ENCODE results near the gene HOXA6. TPM values are rescaled to one million over a fixed set of nuclear protein-coding genes. Genes with fewer than 3 reads are reported as not detected.

HOXA6 gene
- total and polyA plus RNA-seq, 9 of the 15 experiments (the other 6 are each of a cell fraction or from before 2014, with no cell fraction given): not detected

DNA sequence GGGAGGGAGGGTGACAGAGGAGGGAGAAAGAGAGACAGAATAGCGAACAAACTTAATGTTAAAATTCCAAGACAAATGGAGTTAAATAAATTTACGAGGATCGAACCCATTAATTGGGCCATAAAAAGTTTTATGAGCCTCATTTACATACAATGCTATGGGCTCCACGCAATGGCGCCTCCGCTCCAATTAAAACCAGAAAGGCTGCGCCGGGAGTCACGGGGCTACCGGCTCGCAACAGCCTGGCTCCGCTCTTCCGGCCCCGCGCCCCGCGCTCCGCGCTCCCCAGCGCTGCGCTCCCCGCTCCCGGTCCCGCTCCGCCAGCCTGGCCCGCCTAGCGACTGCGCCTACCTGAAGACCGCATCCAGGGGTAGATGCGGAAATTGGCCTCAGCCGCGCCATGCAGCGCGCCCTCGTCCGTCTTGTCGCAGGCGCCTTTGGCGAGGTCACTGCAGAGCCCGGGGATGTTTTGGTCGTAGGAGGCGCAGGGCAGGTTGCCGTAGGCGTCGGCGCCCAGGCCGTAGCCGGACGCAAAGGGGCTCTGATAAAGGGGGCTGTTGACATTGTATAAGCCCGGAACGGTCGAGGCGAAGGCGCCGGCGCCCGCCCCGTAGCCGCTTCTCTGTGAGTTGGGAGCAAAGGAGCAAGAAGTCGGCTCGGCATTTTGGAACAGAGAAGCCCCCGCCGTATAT is 8.4 kb upstream of the HOXA6 start:
- no peak for FAIRE-seq
- Histone ChIP-seq H3K27ac (ENCODE audit: extremely low read depth, low read depth, low read length) (no peak overlapping the region), H3K27me3 (ENCODE audit: control insufficient read depth in 2 of 2, insufficient read depth in 2 of 2, low read length in 2 of 2) (peaks cover 26 to 89% of the 10 kb centered on the region in 2 experiments; a peak in 4 of 5 replicates), H3K4me1 (replicated peaks in 1 of 2; ENCODE audit: control insufficient read depth in 2 of 2, insufficient read depth in 2 of 2, low read length in 2 of 2) (peaks cover 0 to 17% of the 10 kb centered on the region in 2 experiments; a peak in 2 of 5 replicates), H3K4me3 (no peak overlapping the region), H3K79me2 (ENCODE audit: control insufficient read depth, insufficient read depth, low read length) (no peaks in the 10 kb centered on the region), H4K20me1 (replicated peaks; ENCODE audit: control insufficient read depth, insufficient read depth, low read length) (no peaks in the 10 kb centered on the region), H3K4me2 (ENCODE audit: insufficient read depth, low read length) (no peak overlapping the region), H3K36me3 (ENCODE audit: control insufficient read depth, insufficient read depth, low read length) (no peaks in the 10 kb centered on the region), H3K9me3 (replicated peaks; ENCODE audit: control insufficient read depth, insufficient read depth, low read depth, low read length) (no peaks in the 10 kb centered on the region), H3K9me1 (ENCODE audit: control insufficient read depth, insufficient read depth, low read length) (no peaks in the 10 kb centered on the region), H3K9ac (ENCODE audit: insufficient read depth in 1 of 2, low read depth in 2 of 2, low read length in 2 of 2) (no peak overlapping the region), H2AFZ (ENCODE audit: low read depth, low read length) (no peak overlapping the region)
- WGBS (ENCODE audit: insufficient coverage, low coverage, missing lambda C conversion rate): 57% methylated on average over 58 of the region's 63 CpGs
- BruUV-seq (replicated peaks): no TSS peak
- DNase-seq (ENCODE audit: extremely low read depth in 1 of 4, low spot score in 3 of 4): no peak
- ChIA-PET CTCF (ENCODE audit: low intra/inter-chr PET ratio) (interaction anchor here (0.6 kb wide), 1 partner anchor 461 kb away, joined by 3 read pairs; no protein-coding TSS in a partner anchor), POLR2A (interaction anchor here (0.6 kb wide), 1 partner anchor 918 kb away, joined by 4 read pairs; no protein-coding TSS in a partner anchor)
- in situ Hi-C loops (cut with MboI) (loop anchor here (25.0 kb wide), 3 partner anchors 644 to 1269 kb away; no protein-coding TSS in a partner anchor), intact Hi-C loops (cut with micrococcal nuclease) (no loop called here)
- no peak for ATAC-seq
- TF ChIP-seq, protein P1, sequence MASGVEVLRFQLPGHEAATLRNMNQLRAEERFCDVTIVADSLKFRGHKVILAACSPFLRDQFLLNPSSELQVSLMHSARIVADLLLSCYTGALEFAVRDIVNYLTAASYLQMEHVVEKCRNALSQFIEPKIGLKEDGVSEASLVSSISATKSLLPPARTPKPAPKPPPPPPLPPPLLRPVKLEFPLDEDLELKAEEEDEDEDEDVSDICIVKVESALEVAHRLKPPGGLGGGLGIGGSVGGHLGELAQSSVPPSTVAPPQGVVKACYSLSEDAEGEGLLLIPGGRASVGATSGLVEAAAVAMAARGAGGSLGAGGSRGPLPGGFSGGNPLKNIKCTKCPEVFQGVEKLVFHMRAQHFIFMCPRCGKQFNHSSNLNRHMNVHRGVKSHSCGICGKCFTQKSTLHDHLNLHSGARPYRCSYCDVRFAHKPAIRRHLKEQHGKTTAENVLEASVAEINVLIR (CRISPR knock-in tag; IDR thresholded peaks at IDR 0.05): no peak
- no peak for TF ChIP-seq STAT5A (IDR thresholded peaks at IDR 0.05; ENCODE audit: borderline replicate concordance, low read length)
